SU-DHL-6 (cell line): ENCODE measurements around the gene LGR4.

Source experiments
- H2AFZ ChIP-seq: fragments of 200-600 bp; sonication (generic); 2 replicates; pipeline ENCODE4 v1.6.1; 2014; ENCODE audit warnings: low read depth, mild to moderate bottlenecking, moderate library complexity, mixed read lengths, antibody characterized with exemption, low read length; ENCODE audit not compliant: severe bottlenecking
- H3F3A ChIP-seq: fragments of 200-600 bp; shearing (Covaris generic); 2 replicates; pipeline ENCODE4 v1.6.0; 2016; ENCODE audit warnings: antibody characterized with exemption, mild to moderate bottlenecking; ENCODE audit not compliant: insufficient read depth
- H3K27ac ChIP-seq: fragments of 200-600 bp; sonication (generic); 2 replicates; pipeline ENCODE4 v1.5.1; 2016; ENCODE audit warnings: low read depth, mild to moderate bottlenecking, low read length, moderate library complexity, mixed read lengths
- H3K27me3 ChIP-seq: fragments of 200-600 bp; sonication (generic), shearing (Covaris generic); 2 replicates; pipeline ENCODE4 v1.6.0; 2014; ENCODE audit warnings: mild to moderate bottlenecking, low read length
- H3K36me3 ChIP-seq: fragments of 200-600 bp; sonication (generic); 2 replicates; pipeline ENCODE4 v1.6.1; 2014; ENCODE audit warnings: mild to moderate bottlenecking, low read length, mixed read lengths
- H3K4me2 ChIP-seq: fragments of 300-600, 200-600 bp; shearing (Covaris generic), sonication (generic); 2 replicates; pipeline ENCODE4 v1.6.0; 2014; ENCODE audit warnings: low read length, low read depth, mild to moderate bottlenecking; ENCODE audit not compliant: poor library complexity, severe bottlenecking
- H3K4me3 ChIP-seq: fragments of 200-600 bp; sonication (generic); 2 replicates; pipeline ENCODE4 v1.5.1; 2014; ENCODE audit warnings: antibody characterized with exemption, low read length, mild to moderate bottlenecking, mixed read lengths; ENCODE audit not compliant: insufficient read depth, poor library complexity, severe bottlenecking
- H3K79me2 ChIP-seq: fragments of 200-600 bp; sonication (generic); 2 replicates; pipeline ENCODE4 v1.6.1; 2014; ENCODE audit warnings: mild to moderate bottlenecking, low read length, moderate library complexity; ENCODE audit not compliant: insufficient read depth
- H3K9ac ChIP-seq: fragments of 200-600 bp; sonication (generic); 2 replicates; pipeline ENCODE4 v1.7.0; 2014; ENCODE audit warnings: mild to moderate bottlenecking, low read length
- H3K9me2 ChIP-seq: fragments of 200-600 bp; sonication (generic); replicated peaks from 2 replicates; pipeline ENCODE4 v1.6.1; 2014; ENCODE audit warnings: low read length; ENCODE audit not compliant: insufficient read depth
- H3K9me3 ChIP-seq: fragments of 200-600 bp; sonication (generic); 2 replicates; pipeline ENCODE4 v1.6.1; 2014; ENCODE audit warnings: low read length, mixed read lengths; ENCODE audit not compliant: insufficient read depth
- H4K20me1 ChIP-seq: fragments of 200-600 bp; sonication (generic); 2 replicates; pipeline ENCODE4 v1.6.1; 2014; ENCODE audit warnings: low read depth, mild to moderate bottlenecking, antibody characterized with exemption, low read length, moderate library complexity, mixed read lengths
- CTCF ChIP-seq: fragments of 200-600 bp; sonication (generic); IDR thresholded peaks from one replicate; pipeline ENCODE4 v1.5.1; 2017; ENCODE audit warnings: antibody characterized with exemption, mild to moderate bottlenecking, low read length, moderate library complexity; ENCODE audit not compliant: insufficient read depth, poor library complexity, severe bottlenecking
- EZH2phosphoT487 ChIP-seq: fragments of 200-600 bp; sonication (generic), shearing (Covaris generic); conservative IDR thresholded peaks from 2 replicates; pipeline ENCODE4 v1.6.1; 2018; ENCODE audit warnings: mild to moderate bottlenecking, antibody characterized with exemption, low read length, moderate library complexity, mixed read lengths

LGR4 gene

GRCh38 chr11:27388869-27389268, 83.7 kb downstream of the LGR4 start:
- H4K20me1 ChIP-seq, result no peaks in the 10 kb centered on the region
- no peaks in the 10 kb centered on the region for H3K9me3 ChIP-seq
- no peaks in the 10 kb centered on the region for H3K27me3 ChIP-seq
- H2AFZ ChIP-seq, result no peak overlapping the region
- no peaks in the 10 kb centered on the region for H3K36me3 ChIP-seq
- no peaks in the 10 kb centered on the region for H3F3A ChIP-seq
- H3K9ac ChIP-seq, result no peak overlapping the region
- no peak for TF ChIP-seq CTCF
- TF ChIP-seq EZH2phosphoT487, result no peak
- H3K4me3 ChIP-seq, result no peak overlapping the region
- H3K4me2 ChIP-seq, result no peak overlapping the region
- H3K27ac ChIP-seq, result no peak overlapping the region
- no peaks in the 10 kb centered on the region for H3K9me2 ChIP-seq
- no peaks in the 10 kb centered on the region for H3K79me2 ChIP-seq

- H3K9ac ChIP-seq, result no peak overlapping the region
- no peaks in the 10 kb centered on the region for H3K27me3 ChIP-seq
- no peaks in the 10 kb centered on the region for H3K9me2 ChIP-seq
- H3K9me3 ChIP-seq, result no peaks in the 10 kb centered on the region
- no peak overlapping the region for H3K4me2 ChIP-seq
- H4K20me1 ChIP-seq, result no peaks in the 10 kb centered on the region
- H2AFZ ChIP-seq, result no peak overlapping the region
- no peak overlapping the region for H3K27ac ChIP-seq
- H3K4me3 ChIP-seq, result no peak overlapping the region
- no peaks in the 10 kb centered on the region for H3F3A ChIP-seq
- no peak for TF ChIP-seq CTCF
- H3K79me2 ChIP-seq, result no peaks in the 10 kb centered on the region
- H3K36me3 ChIP-seq, result no peaks in the 10 kb centered on the region
These were observed 84.6 kb downstream of the LGR4 start for GRCh38 chr11:27388001-27388400.

GRCh38 chr11:27387362-27387761, 85.2 kb downstream of the LGR4 start:
- H3F3A ChIP-seq, result no peaks in the 10 kb centered on the region
- no peaks in the 10 kb centered on the region for H3K79me2 ChIP-seq
- no peaks in the 10 kb centered on the region for H3K9me2 ChIP-seq
- H2AFZ ChIP-seq, result no peak overlapping the region
- no peaks in the 10 kb centered on the region for H3K9me3 ChIP-seq
- H3K4me3 ChIP-seq, result no peak overlapping the region
- H3K9ac ChIP-seq, result no peak overlapping the region
- no peak for TF ChIP-seq EZH2phosphoT487
- no peak for TF ChIP-seq CTCF
- no peak overlapping the region for H3K27ac ChIP-seq
- H3K36me3 ChIP-seq, result no peaks in the 10 kb centered on the region
- H4K20me1 ChIP-seq, result no peaks in the 10 kb centered on the region
- H3K27me3 ChIP-seq, result no peaks in the 10 kb centered on the region
- no peak overlapping the region for H3K4me2 ChIP-seq
